Endothelial cell of umbilical vein (primary cell): ENCODE data around the gene BLID.

ENCODE experiments used
- CTCF ChIP-seq, 2 donors: IDR thresholded peaks; 1 replicate in 1 of 2; 2 replicates in 1 of 2; pipeline ENCODE4 v1.5.1; 2011; ENCODE audit warnings: low read length in 2 of 2, mild to moderate bottlenecking in 2 of 2, moderate library complexity in 2 of 2, control low read depth in 1 of 2, inconsistent platforms in 1 of 2, low read depth in 1 of 2; ENCODE audit not compliant: insufficient read depth in 1 of 2; ENCODE audit errors: extremely low read depth in 1 of 2
- EZH2 ChIP-seq: IDR thresholded peaks from 2 replicates; pipeline ENCODE4 v1.6.1; 2012; ENCODE audit warnings: borderline replicate concordance, low read depth, mild to moderate bottlenecking, moderate library complexity, low read length, inconsistent platforms; ENCODE audit not compliant: severe bottlenecking
- MAX ChIP-seq: IDR thresholded peaks from 2 replicates; pipeline ENCODE4 v1.6.1; 2011; ENCODE audit not compliant: insufficient read depth, insufficient read length
- POLR2A ChIP-seq: IDR thresholded peaks from 2 replicates; pipeline ENCODE4 v1.6.1; 2012; ENCODE audit warnings: low read depth, mild to moderate bottlenecking, control low read depth, low read length

GRCh38 chr11:122107045-122107444 is 9.0 kb downstream of the BLID start:
- TF ChIP-seq CTCF (IDR thresholded peaks at IDR 0.05; ENCODE audit: extremely low read depth in 1 of 2, insufficient read depth in 1 of 2, low read depth in 1 of 2, low read length in 2 of 2), result no peak
- TF ChIP-seq EZH2, result no peak
- no peak for TF ChIP-seq POLR2A
- no peak for TF ChIP-seq MAX
